Activated CD4-positive, alpha-beta T cell treated with anti-CD3 and anti-CD28 coated beads for 48 hours (primary cell): ENCODE data around the gene MATN1.

Experiments
- DNase-seq: peaks from one replicate; pipeline ENCODE4 v3.0.0-alpha.2; 2020

Gene MATN1

DNA sequence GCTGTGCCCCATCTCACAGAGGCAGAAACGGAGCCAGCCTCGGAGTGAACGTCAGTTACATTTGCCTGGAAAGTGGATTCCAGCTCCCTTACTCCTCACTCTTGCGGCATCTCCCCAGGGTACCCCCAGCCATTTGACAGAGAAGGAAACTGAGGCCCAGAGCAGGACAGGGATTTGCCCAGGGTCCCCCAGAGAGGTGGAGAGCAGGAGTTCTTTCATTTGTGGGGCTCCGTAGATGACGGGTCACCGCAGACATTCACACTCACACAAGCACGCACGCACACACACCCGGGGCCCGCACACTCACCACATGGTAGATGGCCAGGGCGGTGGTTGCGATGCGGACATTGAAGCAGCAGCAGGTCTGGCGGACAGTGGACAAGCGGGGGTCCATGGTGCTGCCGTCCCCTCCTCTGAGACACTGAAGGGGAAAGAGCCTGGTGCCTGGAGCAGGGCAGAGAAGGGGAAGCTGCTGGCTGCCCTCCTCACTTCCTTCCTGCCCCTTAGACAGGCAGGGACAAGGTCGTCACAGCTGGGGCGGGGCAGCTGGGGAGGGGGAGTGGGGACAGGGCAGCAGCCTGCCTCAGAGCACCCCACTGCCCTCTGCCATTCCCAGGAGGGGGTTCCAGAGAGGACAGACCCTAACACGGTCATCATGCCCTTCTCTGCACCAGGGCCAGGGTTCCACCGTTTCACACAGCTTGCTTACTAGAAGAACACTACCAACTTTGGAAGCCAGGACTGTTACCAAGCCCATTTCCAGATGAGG lies 34.2 kb upstream of the MATN1 start, which contains the start of gene LAPTM5:
Gene LAPTM5 (minus strand): TSS at position 423 of the 769 bp plus-strand sequence. CDS start 29 bp downstream, at position 394.
- DNase-seq, result peak; percentile 65

DNA sequence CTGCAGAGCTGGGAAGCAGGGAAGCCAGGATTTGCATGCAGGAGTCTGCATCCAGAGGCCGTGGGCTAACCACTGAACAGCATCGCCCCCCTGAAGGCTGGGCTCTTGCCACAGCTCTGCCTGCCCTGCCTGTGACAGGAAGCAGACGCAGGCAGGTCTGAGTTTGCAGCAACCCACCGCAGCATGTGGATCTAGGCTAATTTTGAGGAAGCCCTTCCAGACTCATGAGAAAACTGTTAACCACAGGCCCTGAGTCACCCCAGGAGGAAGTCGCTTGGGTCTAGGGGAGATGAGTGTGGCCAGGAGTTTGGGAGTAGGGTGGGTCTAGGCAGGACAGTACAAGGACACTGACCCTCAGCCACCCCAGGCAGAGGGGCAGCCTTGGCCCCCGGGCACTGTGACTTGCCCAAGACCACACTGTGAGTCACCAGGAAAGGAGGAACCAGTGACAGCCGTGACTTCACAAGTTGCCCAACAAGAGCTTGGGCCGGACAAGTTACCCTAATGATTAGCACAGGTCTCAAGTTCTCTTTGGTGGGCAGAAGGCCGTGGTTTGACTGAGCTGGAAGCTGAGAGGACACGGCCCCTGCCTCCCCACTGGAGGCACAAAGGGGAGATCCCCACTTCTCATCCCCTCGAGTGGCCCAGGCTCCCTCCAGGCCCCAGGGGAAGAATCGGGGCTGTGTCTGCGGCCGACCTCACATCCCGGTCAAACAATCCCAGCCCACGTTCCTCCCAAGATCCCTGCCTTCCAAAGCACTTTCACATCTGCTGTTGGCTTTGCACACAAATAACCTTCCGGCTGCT lies 33.4 kb upstream of the MATN1 start:
- peak; percentile 77 for DNase-seq

- DNase-seq, result no peak
These were observed 32.8 kb upstream of the MATN1 start for GRCh38 chr1:30756206-30756544.

- DNase-seq, result no peak
These were observed 32.4 kb upstream of the MATN1 start for GRCh38 chr1:30755746-30756145.

GRCh38 chr1:30755334-30755733 lies 31.9 kb upstream of the MATN1 start:
- no peak for DNase-seq

DNA sequence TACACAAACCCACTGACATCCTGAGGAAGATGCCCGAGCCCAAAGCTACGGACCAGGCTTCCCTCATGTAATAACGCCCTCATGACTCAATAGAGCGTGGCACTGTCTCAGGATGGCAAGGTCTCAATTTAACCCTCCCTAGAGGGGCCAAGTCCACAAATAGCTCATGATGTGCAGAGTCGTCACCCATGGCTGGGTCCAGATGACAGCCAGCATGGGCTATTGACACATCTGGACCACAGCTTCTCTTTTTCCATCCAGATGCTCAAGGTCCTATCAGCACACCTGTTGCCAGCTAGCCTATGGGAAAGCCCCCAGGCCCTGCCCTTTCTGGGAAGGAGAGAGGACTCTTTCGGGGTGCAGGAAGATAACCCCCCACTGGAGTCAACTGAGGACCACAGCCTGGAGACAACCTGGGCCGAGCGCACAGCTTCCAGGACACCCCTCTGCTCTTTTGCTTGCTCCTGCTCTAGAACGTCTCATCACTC lies 31.3 kb upstream of the MATN1 start:
- DNase-seq, result peak; percentile 48

- DNase-seq, result no peak
These were observed 30.3 kb upstream of the MATN1 start for GRCh38 chr1:30753660-30754123.

DNA sequence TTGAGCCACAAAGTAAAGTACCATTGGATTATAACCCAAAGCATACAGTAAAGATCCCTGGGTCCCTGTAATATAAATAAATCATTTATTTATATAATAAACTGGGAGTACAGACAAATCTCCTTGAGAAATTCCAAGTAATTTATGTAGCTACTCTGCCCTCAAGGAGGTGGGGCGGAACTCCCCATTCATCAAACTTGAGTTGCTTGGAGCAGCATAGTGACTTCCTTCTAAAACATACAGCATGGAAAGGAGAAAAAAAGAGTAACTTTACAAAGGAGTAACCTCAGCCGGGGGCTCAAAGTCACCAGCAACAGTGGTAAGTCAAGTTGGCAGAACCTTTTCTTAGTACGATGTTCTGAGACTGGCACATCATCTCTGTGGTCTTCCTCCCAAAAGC lies 29.7 kb upstream of the MATN1 start:
- DNase-seq, result no peak

GRCh38 chr1:30752651-30752908 lies 29.2 kb upstream of the MATN1 start:
- no peak for DNase-seq

GRCh38 chr1:30751830-30752650 lies 28.7 kb upstream of the MATN1 start:
- no peak for DNase-seq

- no peak for DNase-seq
These were observed 27.4 kb upstream of the MATN1 start for GRCh38 chr1:30750731-30751291.

DNA sequence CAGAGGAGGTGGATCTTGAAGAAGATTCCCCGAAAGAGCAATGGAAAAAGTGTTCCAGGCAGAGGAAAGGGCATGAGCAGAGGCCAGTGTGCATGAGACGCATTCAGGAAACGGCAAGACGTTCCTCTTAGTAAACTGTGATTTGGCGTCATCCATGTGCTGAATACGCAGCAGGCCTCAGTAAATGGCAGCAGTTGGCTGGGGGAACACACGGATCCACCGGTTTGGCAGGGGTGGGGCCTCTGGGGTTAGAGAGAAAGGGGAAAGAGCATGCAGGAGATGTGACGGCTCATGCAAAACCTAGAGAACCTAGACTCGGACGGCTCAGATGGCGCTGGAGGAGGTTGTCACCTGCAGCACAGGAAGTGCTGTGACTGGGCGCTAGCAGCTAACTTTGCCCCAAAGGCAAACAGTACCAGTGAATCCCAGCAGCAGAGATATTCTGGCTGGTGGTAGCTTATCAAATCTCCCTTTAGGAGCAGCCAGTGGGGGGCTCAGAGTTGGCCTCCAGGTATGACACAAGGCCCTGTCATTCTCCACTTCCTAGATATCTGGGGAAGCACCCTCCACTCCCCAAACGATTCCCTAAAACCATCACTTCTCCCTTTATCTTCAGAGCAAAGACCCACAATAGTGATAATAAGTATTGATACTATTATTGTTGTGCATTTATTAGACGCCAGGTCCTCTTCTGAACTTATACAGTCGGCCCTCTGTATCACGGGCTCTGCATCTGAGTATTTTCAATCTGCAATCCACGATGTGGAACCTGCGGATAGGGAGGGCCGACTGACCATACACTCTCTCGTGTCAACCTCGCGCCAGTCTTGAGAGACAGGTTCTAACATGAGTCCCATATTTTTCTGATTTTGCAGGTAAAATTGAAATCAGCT lies 26.6 kb upstream of the MATN1 start:
- DNase-seq, result peak; percentile 72

DNA sequence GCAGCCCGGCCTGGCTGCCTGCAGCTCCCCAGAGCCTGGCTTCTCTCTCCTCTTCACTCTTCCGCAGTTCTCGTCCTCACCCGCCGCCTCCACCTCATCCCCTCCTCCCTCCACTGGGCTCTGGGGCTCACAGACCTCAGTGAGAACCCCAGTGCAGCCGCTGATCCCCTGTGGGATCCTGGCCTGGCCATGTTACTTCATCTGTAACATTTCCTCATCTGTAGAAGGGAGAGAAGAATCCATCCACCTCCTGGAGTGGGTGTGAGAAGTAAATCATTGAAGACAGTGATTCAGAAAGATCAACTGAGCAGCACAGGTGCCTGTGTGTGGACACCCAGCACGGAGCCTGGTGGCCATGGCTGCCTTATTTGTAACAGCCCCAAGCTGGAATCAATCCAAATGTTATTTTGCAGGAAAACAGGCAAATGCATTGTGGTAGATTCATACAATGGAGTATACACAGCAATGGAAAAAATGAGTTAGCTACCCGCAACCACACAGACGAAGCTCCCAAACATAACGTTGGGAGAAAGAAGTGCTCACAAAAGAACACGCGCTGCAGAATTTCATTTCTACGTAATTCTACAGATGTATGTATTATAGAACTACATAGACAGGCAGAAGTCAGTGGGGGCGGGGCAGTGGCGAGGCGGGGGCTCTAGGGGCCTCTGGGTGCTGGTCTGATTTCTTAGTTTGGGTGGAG lies 25.5 kb upstream of the MATN1 start:
- peak; percentile 61 for DNase-seq

GRCh38 chr1:30748098-30748698 lies 24.8 kb upstream of the MATN1 start:
- DNase-seq, result no peak

DNA sequence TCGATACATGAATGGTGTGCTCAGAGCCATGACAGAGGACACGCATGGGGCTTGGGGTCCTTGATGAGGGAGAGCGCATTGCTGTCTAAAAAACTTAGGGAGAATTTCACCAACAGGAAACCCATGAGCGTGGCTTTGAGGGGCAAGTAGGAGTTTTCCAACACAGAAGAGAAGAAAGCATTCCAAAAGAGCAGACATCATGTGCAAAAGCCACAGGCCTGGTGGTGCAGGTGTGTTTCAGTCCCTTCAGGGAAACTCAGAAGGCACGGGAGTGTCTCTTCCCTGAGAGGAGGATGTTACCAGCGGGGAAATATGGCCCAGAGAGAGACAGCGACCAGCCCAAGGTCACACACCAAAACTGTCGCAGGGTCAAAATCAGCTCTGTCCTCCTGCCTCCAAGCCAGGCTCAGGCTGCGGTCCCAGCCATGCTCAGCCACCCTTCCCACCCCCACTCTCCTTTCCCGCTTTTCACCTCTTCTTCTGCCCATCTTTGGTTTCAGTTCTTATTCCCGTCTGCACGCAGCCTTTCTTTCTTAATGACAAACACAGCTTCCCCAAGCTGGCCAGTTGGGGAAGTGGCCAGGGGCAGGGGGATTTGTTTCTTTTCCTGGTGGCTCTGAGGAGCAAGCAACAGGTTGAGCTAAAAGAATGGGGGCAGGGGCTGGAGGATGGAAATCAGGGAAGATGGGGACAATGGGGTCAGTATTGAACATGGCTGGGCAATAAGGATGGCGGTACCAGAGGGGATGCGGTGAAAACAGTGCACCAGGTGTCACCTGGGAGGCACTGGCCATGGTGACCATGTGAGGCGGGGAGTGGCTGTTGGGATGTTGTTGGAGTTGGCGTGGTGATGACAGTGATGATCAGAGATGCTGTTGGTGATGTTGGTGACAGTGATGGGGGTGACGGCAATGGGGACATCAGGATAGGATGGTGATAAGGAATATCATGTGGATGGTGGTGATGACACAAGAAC lies 23.9 kb upstream of the MATN1 start:
- DNase-seq, result no peak

DNA sequence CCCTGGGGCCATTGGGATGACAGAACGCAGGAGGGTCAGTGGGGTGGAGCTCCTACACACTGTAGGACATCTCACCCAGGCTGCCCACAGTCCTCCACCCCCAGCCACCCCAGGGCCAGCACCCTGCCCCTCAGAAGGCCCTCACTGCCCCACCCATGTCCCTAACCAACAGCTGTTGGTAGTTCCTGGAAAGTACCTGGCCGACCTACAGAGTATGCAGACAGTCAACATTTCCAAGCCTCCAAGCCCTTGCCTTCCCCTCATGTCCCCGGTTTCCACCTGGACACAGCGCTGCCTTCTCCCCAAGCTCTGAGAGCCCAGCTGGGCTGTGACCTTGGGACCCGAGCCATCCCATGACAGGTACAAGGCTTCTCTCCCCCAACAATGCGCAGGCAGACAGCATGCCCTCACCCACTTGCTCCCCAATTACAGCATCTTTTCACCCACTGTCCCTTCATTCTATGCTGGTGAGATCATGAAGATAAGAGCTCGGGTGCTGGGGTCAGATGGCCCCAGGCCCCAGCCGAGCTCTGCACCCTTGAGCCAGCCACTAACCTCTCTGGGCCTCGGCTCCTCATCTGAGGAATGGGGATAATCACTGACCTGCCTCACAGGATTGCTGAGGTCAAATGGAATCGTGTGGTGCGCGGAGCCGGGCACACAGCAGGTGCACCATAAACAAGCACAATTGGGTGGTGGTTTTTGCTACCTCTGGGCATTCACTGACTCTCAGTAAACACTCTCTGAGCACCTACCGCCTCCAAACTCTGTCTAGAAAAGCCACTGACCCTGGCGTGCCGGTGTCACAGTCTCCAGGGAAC lies 23.0 kb upstream of the MATN1 start:
- DNase-seq, result no peak

- no peak for DNase-seq
These were observed 22.4 kb upstream of the MATN1 start for GRCh38 chr1:30745834-30746208.

GRCh38 chr1:30745156-30745833 lies 21.9 kb upstream of the MATN1 start:
- peak; percentile 44 for DNase-seq
